Measurements from ENCODE around the gene KIF20B. TPM values are rescaled to one million over a fixed set of nuclear protein-coding genes. Genes with fewer than 3 reads are reported as not detected.

KIF20B gene
- total RNA-seq: 5.9 and 7.5 TPM in 2 replicates

DNA sequence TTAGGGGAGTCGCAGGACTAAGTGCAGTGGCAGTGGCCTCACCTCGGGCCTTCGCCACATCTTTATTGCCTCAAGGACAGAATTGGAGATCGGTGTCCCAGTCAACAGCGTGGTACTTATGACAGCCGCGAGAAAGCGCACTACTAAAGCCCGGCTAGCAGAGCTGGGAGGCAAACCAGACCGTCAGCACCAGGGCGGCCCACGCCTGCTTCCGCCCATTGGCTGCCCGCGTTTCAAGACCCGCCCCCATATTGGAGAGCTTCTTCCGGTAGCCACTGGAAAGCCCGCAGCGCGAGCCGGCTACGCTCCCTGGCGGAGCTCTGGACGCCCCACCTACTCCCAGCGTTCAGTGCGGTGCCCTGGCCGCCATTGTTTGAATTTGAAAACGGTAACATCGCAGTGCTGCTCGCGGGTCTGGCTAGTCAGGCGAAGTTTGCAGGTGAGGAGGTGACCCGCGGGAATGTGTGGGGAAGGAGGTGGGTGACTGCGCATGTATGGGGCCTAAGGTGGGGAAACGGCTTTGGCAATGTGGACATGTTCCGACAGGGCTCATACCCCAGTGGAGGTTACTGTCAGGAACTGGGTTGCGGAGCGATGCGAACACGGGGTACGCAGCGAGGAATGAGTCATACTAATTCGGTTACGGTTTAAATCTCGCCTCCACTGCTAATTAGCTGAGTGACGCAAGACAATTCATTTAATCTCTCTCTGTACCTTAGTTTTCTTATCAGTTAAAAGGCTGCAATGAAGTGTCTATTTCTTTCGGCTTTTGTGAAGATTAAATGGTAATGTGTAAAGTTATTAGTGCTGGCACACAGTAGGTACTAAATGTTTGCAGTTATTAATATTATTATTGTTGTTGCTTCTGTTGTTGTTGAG lies at the start of gene KIF20B:
Gene KIF20B, plus strand, starts transcription at position 349 of the 879 bp plus-strand sequence. CDS start 3,705 bp downstream, outside the sequence.

Other genes with a start within 250 kb of the KIF20B start
- 0.39 and 1.5 TPM in 2 replicates for gene SLC16A12, start 166.0 kb upstream of the KIF20B start, total RNA-seq
- gene PANK1, start 56.3 kb upstream of the KIF20B start, total RNA-seq: 4.0 and 5.9 TPM in 2 replicates

Measured in placental epithelial cell (primary cell).